ENCODE data around the gene STXBP5L. TPM values are rescaled to one million over a fixed set of nuclear protein-coding genes. Genes with fewer than 3 reads are reported as not detected.

The STXBP5L gene
- total and polyA plus RNA-seq, 4 donors, result not detected

- H3K9ac ChIP-seq (ENCODE audit: low read depth in 1 of 2, low read length in 2 of 2), result no peak overlapping the region
- H3K36me3 ChIP-seq (ENCODE audit: control insufficient read depth in 4 of 4, insufficient read depth in 3 of 4, low read depth in 1 of 4, low read length in 3 of 4), result no peaks in the 10 kb centered on the region
- H3K27me3 ChIP-seq (ENCODE audit: control insufficient read depth in 4 of 4, insufficient read depth in 4 of 4, low read length in 3 of 4), result peaks cover 0 to 3% (median 0%) of the 10 kb centered on the region in 4 donors
- H3K4me1 ChIP-seq (ENCODE audit: control insufficient read depth in 4 of 4, insufficient read depth in 4 of 4, low read length in 3 of 4), result no peaks in the 10 kb centered on the region
- 31% methylated on average over 1 of the region's 1 CpG for WGBS
- DNase-seq (ENCODE audit: low spot score), result no peak
- no peak overlapping the region for H3K27ac ChIP-seq (ENCODE audit: low read depth in 1 of 2, low read length in 2 of 2)
- H3K9me3 ChIP-seq (ENCODE audit: control insufficient read depth in 4 of 4, low read length in 3 of 4), result no peaks in the 10 kb centered on the region
- TF ChIP-seq FOXA1 (IDR thresholded peaks at IDR 0.05) (no peak), RAD21 (IDR thresholded peaks at IDR 0.05) (no peak), EGR1 (IDR thresholded peaks at IDR 0.05; ENCODE audit: low read depth in 2 of 2) (no peak), GABPA (IDR thresholded peaks at IDR 0.05 in 1 of 2, conservative IDR thresholded peaks at IDR 0.05 in 1 of 2) (no peak), HNF4A (conservative IDR thresholded peaks at IDR 0.05) (no peak), YY1 (IDR thresholded peaks at IDR 0.05) (no peak), REST (IDR thresholded peaks at IDR 0.05) (no peak), RXRA (IDR thresholded peaks at IDR 0.05) (no peak), CTCF (IDR thresholded peaks at IDR 0.05; ENCODE audit: low read depth, low read length, missing input control) (no peak), NR2F2 (IDR thresholded peaks at IDR 0.05) (no peak), ZBTB33 (IDR thresholded peaks at IDR 0.05) (no peak), TAF1 (conservative IDR thresholded peaks at IDR 0.05) (no peak), JUND (IDR thresholded peaks at IDR 0.05) (no peak)
- no peak overlapping the region for H3K4me3 ChIP-seq (ENCODE audit: low read depth in 1 of 3, low read length in 3 of 3)
Observed at GRCh38 chr3:121126033-121126706, 218.2 kb downstream of the STXBP5L start.

GRCh38 chr3:121126707-121127035, 218.7 kb downstream of the STXBP5L start:
- no peak overlapping the region for H3K4me3 ChIP-seq (ENCODE audit: low read depth in 1 of 3, low read length in 3 of 3)
- no peaks in the 10 kb centered on the region for H3K4me1 ChIP-seq (ENCODE audit: control insufficient read depth in 4 of 4, insufficient read depth in 4 of 4, low read length in 3 of 4)
- H3K9ac ChIP-seq (ENCODE audit: low read depth in 1 of 2, low read length in 2 of 2), result no peak overlapping the region
- H3K27ac ChIP-seq (ENCODE audit: low read depth in 1 of 2, low read length in 2 of 2), result no peak overlapping the region
- TF ChIP-seq ATF3 (IDR thresholded peaks at IDR 0.05) (no peak), FOXA1 (IDR thresholded peaks at IDR 0.05) (no peak), GABPA (IDR thresholded peaks at IDR 0.05 in 1 of 2, conservative IDR thresholded peaks at IDR 0.05 in 1 of 2) (no peak), RAD21 (IDR thresholded peaks at IDR 0.05) (no peak), TAF1 (conservative IDR thresholded peaks at IDR 0.05) (no peak)
- H3K27me3 ChIP-seq (ENCODE audit: control insufficient read depth in 4 of 4, insufficient read depth in 4 of 4, low read length in 3 of 4), result no peaks in the 10 kb centered on the region
- no peaks in the 10 kb centered on the region for H3K9me3 ChIP-seq (ENCODE audit: control insufficient read depth in 4 of 4, low read length in 3 of 4)
- WGBS, result 76% methylated on average over 2 of the region's 2 CpGs
- no peak for DNase-seq (ENCODE audit: low spot score)
- no peaks in the 10 kb centered on the region for H3K36me3 ChIP-seq (ENCODE audit: control insufficient read depth in 4 of 4, insufficient read depth in 3 of 4, low read depth in 1 of 4, low read length in 3 of 4)

Measured in liver (tissue), 9 donors.